PC-9 (cell line): ENCODE data around the gene MYO1E.

Source experiments
- CTCF ChIP-seq: fragments of 200-600 bp; sonication (generic); conservative IDR thresholded peaks from 2 replicates; pipeline ENCODE4 v1.6.1; 2017; ENCODE audit warnings: mixed run types, antibody characterized with exemption, mild to moderate bottlenecking, moderate library complexity
- EZH2 ChIP-seq: fragments of 200-600 bp; sonication (generic); IDR thresholded peaks from 2 replicates; pipeline ENCODE4 v1.8.0; 2017; ENCODE audit warnings: antibody characterized with exemption, low read depth

- no peak for TF ChIP-seq CTCF
- TF ChIP-seq EZH2, result no peak
Measured at GRCh38 chr15:59087731-59088130, 284.9 kb downstream of the MYO1E start.
